ENCODE measurements around the gene NNT. TPM values are rescaled to one million over a fixed set of nuclear protein-coding genes. Genes with fewer than 3 reads are reported as not detected.

NNT gene
- total and polyA plus RNA-seq, 2 of the 8 experiments (the other 6 are each of a cell fraction or from before 2014, with no cell fraction given), result 11.0 to 22.2 TPM

GRCh38 chr5:43702815-43703214, 99.8 kb downstream of the NNT start:
- no peak for FAIRE-seq
- no peak overlapping the region for H2BK15ac ChIP-seq (ENCODE audit: low read length)
- TF ChIP-seq RFX5 (IDR thresholded peaks at IDR 0.05; ENCODE audit: borderline replicate concordance, low read depth, low read length), result no peak
- no peak for TF ChIP-seq GTF2F1 (IDR thresholded peaks at IDR 0.05; ENCODE audit: borderline replicate concordance, low read depth, low read length)
- no peak for TF ChIP-seq CBX5 (IDR thresholded peaks at IDR 0.05; ENCODE audit: low read depth, low read length)
- TF ChIP-seq TBP (IDR thresholded peaks at IDR 0.05; ENCODE audit: low read depth, low read length), result no peak
- no peak for TF ChIP-seq MAFK (IDR thresholded peaks at IDR 0.05; ENCODE audit: low read depth, low read length)
- no peak for TF ChIP-seq E2F6 (IDR thresholded peaks at IDR 0.05)
- TF ChIP-seq POU5F1 (IDR thresholded peaks at IDR 0.05; ENCODE audit: low read depth, low read length), result no peak
- TF ChIP-seq JUN (IDR thresholded peaks at IDR 0.05; ENCODE audit: low read depth, low read length), result no peak
- TF ChIP-seq RBBP5 (IDR thresholded peaks at IDR 0.05; ENCODE audit: borderline replicate concordance, low read depth, low read length), result no peak
- no peak for TF ChIP-seq NANOG (IDR thresholded peaks at IDR 0.05; ENCODE audit: insufficient read depth, low read depth, low read length, poor library complexity, severe bottlenecking)

More at GRCh38 chr5:43702815-43703214, 99.8 kb downstream of the NNT start:
- Histone ChIP-seq H3K9ac (replicated peaks in 1 of 4; ENCODE audit: extremely low read depth in 1 of 4, low read depth in 3 of 4, low read length in 3 of 4) (no peak overlapping the region), H3K4me2 (ENCODE audit: insufficient read depth in 1 of 2, low read depth in 2 of 2, low read length in 2 of 2) (no peak overlapping the region), H3K4ac (replicated peaks; ENCODE audit: insufficient read length, low read depth, low read length) (no peak overlapping the region), H4K20me1 (replicated peaks in 1 of 2; ENCODE audit: control insufficient read depth in 1 of 2, insufficient read depth in 2 of 2, low read length in 2 of 2) (no peaks in the 10 kb centered on the region), H3K14ac (ENCODE audit: insufficient read length) (no peak overlapping the region), H4K8ac (ENCODE audit: extremely low read depth, insufficient read depth, low read length) (no peak overlapping the region), H3K79me1 (ENCODE audit: low read depth, low read length) (no peaks in the 10 kb centered on the region), H3K23me2 (ENCODE audit: low read depth, low read length) (no peaks in the 10 kb centered on the region), H2AFZ (ENCODE audit: low read length) (no peak overlapping the region), H3K56ac (replicated peaks; ENCODE audit: insufficient read length, low read depth, low read length) (no peak overlapping the region), H2BK120ac (replicated peaks; ENCODE audit: low read depth, low read length) (no peak overlapping the region), H3K36me3 (ENCODE audit: control insufficient read depth in 2 of 4, insufficient read depth in 4 of 4, low read length in 3 of 4) (no peaks in the 10 kb centered on the region), H3K79me2 (ENCODE audit: control insufficient read depth in 1 of 2, insufficient read depth in 2 of 2, low read length in 2 of 2) (no peaks in the 10 kb centered on the region), H3K27ac (ENCODE audit: low read depth, low read length) (no peak overlapping the region), H3K4me1 (replicated peaks in 1 of 4; ENCODE audit: control insufficient read depth in 3 of 4, insufficient read depth in 4 of 4, low read length in 3 of 4) (no peaks in the 10 kb centered on the region), H3K18ac (ENCODE audit: extremely low read depth, low read length) (no peak overlapping the region), H2AK5ac (ENCODE audit: low read depth, low read length) (no peak overlapping the region), H3K23ac (ENCODE audit: insufficient read length) (no peak overlapping the region), H2BK5ac (ENCODE audit: low read depth, low read length) (no peak overlapping the region), H2BK12ac (ENCODE audit: low read depth, low read length) (no peak overlapping the region), H4K5ac (ENCODE audit: insufficient read length, low read depth, low read length) (no peak overlapping the region), H3K27me3 (replicated peaks in 1 of 4; ENCODE audit: control insufficient read depth in 3 of 4, extremely low read depth in 1 of 4, insufficient read depth in 3 of 4, low read length in 3 of 4) (peaks cover 0 to 1% (median 0%) of the 10 kb centered on the region in 4 experiments; a peak in 1 of 7 replicates), H3K9me3 (ENCODE audit: insufficient read depth in 2 of 2, low read depth in 1 of 2, low read length in 1 of 2) (no peaks in the 10 kb centered on the region), H4K91ac (replicated peaks; ENCODE audit: insufficient read length, low read length) (no peak overlapping the region), H3K4me3 (ENCODE audit: extremely low read depth in 1 of 4, insufficient read depth in 2 of 4, low read depth in 3 of 4, low read length in 4 of 4) (no peak overlapping the region), H2BK20ac (ENCODE audit: low read length) (no peak overlapping the region)
- CTCF ChIA-PET (ENCODE audit: partially characterized antibody), result interaction anchor here (1.2 kb wide), 1 partner anchor 71 kb away, joined by 4 read pairs; no protein-coding TSS in a partner anchor
- 80% methylated on average over 3 of the region's 3 CpGs; no CpG with 5 or more reads in 1 of the 2 experiments for WGBS, 2 experiments (ENCODE audit: extremely low coverage in 1 of 2, insufficient coverage in 1 of 2, insufficient read length in 1 of 2, insufficient replicate concordance in 2 of 2, low coverage in 1 of 2, low lambda C conversion rate in 2 of 2, missing lambda C conversion rate in 1 of 2)
- DNase-seq (ENCODE audit: low read depth in 1 of 2, low spot score in 2 of 2), result no peak
- POLR2A ChIA-PET (ENCODE audit: partially characterized antibody), result no interaction called here
